ENCODE data around the gene STON2. TPM values are rescaled to one million over a fixed set of nuclear protein-coding genes. Genes with fewer than 3 reads are reported as not detected.

The STON2 gene
- total RNA-seq, 1 donor from 2014 or later = 5.7 TPM

GRCh38 chr14:81427348-81428058, 27.4 kb upstream of the STON2 start:
- no peak for DNase-seq (ENCODE audit: low spot score)

GRCh38 chr14:81423504-81423903, 23.4 kb upstream of the STON2 start:
- DNase-seq (ENCODE audit: low spot score) = no peak
- intact Hi-C loops (cut with DNase I) = no loop called here

More at GRCh38 chr14:81427348-81428058, 27.4 kb upstream of the STON2 start:
- intact Hi-C loops (cut with DNase I) = no loop called here

GRCh38 chr14:81418057-81418790, 18.1 kb upstream of the STON2 start:
- intact Hi-C loops (cut with DNase I) = no loop called here
- DNase-seq (ENCODE audit: low spot score) = no peak

- DNase-seq (ENCODE audit: low spot score) = no peak
- intact Hi-C loops (cut with DNase I) = no loop called here
Measured at GRCh38 chr14:81416981-81417380, 16.9 kb upstream of the STON2 start.

- no peak for DNase-seq (ENCODE audit: low spot score)
- intact Hi-C loops (cut with DNase I) = no loop called here
Measured at GRCh38 chr14:81416194-81416952, 16.2 kb upstream of the STON2 start.

- no peak for DNase-seq (ENCODE audit: low spot score)
- intact Hi-C loops (cut with DNase I) = no loop called here
Measured at GRCh38 chr14:81415781-81416180, 15.7 kb upstream of the STON2 start.

- DNase-seq (ENCODE audit: low spot score) = no peak
- intact Hi-C loops (cut with DNase I) = no loop called here
Measured at GRCh38 chr14:81414123-81414522, 14.0 kb upstream of the STON2 start.

- intact Hi-C loops (cut with DNase I) = no loop called here
- no peak for DNase-seq (ENCODE audit: low spot score)
Measured at GRCh38 chr14:81412779-81413178, 12.7 kb upstream of the STON2 start.

GRCh38 chr14:81408595-81408994, 8.5 kb upstream of the STON2 start:
- DNase-seq (ENCODE audit: low spot score) = no peak
- intact Hi-C loops (cut with DNase I) = no loop called here

GRCh38 chr14:81406863-81407262, 6.7 kb upstream of the STON2 start:
- intact Hi-C loops (cut with DNase I) = no loop called here

GRCh38 chr14:81402123-81402495, 2.0 kb upstream of the STON2 start:
- intact Hi-C loops (cut with DNase I) = no loop called here
- no peak for DNase-seq (ENCODE audit: low spot score)

More at GRCh38 chr14:81406863-81407262, 6.7 kb upstream of the STON2 start:
- DNase-seq (ENCODE audit: low spot score) = no peak

- no peak for DNase-seq (ENCODE audit: low spot score)
- intact Hi-C loops (cut with DNase I) = no loop called here
Measured at GRCh38 chr14:81401420-81402122, 1.4 kb upstream of the STON2 start.

- intact Hi-C loops (cut with DNase I) = no loop called here
- no peak for DNase-seq (ENCODE audit: low spot score)
Measured at GRCh38 chr14:81400852-81401251, 728 bp upstream of the STON2 start.

- intact Hi-C loops (cut with DNase I) = no loop called here
- no peak for DNase-seq (ENCODE audit: low spot score)
Measured at GRCh38 chr14:81398196-81398891, 1.8 kb downstream of the STON2 start.

- DNase-seq (ENCODE audit: low spot score) = no peak
- intact Hi-C loops (cut with DNase I) = no loop called here
Measured at GRCh38 chr14:81396113-81396512, 4.0 kb downstream of the STON2 start.

- intact Hi-C loops (cut with DNase I) = no loop called here
- no peak for DNase-seq (ENCODE audit: low spot score)
Measured at GRCh38 chr14:81394739-81395138, 5.4 kb downstream of the STON2 start.

GRCh38 chr14:81392976-81393643, 7.0 kb downstream of the STON2 start:
- no peak for DNase-seq (ENCODE audit: low spot score)
- intact Hi-C loops (cut with DNase I) = no loop called here

GRCh38 chr14:81392052-81392451, 8.1 kb downstream of the STON2 start:
- intact Hi-C loops (cut with DNase I) = no loop called here
- no peak for DNase-seq (ENCODE audit: low spot score)

GRCh38 chr14:81390696-81391095, 9.4 kb downstream of the STON2 start:
- DNase-seq (ENCODE audit: low spot score) = no peak
- intact Hi-C loops (cut with DNase I) = no loop called here
